Transverse colon (tissue), 4 donors: Measurements from ENCODE around the gene C14orf180. TPM values are rescaled to one million over a fixed set of nuclear protein-coding genes. Genes with fewer than 3 reads are reported as not detected.

ENCODE experiments used
- DNase-seq: peaks from one replicate; pipeline ENCODE4 v3.0.0-alpha.2; 2019
- H3K27ac ChIP-seq, 4 donors: fragments of 200-600 bp; sonication (generic); 2 replicates each; pipeline ENCODE4 v1.5.1; 2016 to 2018; ENCODE audit warnings: inconsistent platforms in 4 of 4
- H3K27me3 ChIP-seq: fragments of 200-600 bp; sonication (generic); 2 replicates; pipeline ENCODE4 v1.5.1; 2017; ENCODE audit warnings: inconsistent platforms
- H3K36me3 ChIP-seq, 4 donors: fragments of 200-600 bp; sonication (generic); 2 replicates each; pipeline ENCODE4 v1.5.1; 2017 to 2019; ENCODE audit warnings: inconsistent platforms in 4 of 4
- H3K4me1 ChIP-seq, 4 donors: fragments of 200-600 bp; sonication (generic); 2 replicates each; pipeline ENCODE4 v1.5.1; 2017 to 2020; ENCODE audit warnings: inconsistent platforms in 4 of 4
- H3K4me3 ChIP-seq, 4 donors: fragments of 200-600 bp; sonication (generic); 1 replicate in 1 of 4; 2 replicates in 3 of 4; pipeline versions ENCODE4 v1.5.1 to v1.6.1; 2017 to 2019; ENCODE audit warnings: inconsistent platforms in 4 of 4
- H3K9me3 ChIP-seq, 2 donors: fragments of 200-600 bp; sonication (generic); 2 replicates each; pipeline ENCODE4 v1.5.1; 2017 to 2019; ENCODE audit warnings: inconsistent platforms in 2 of 2
- CTCF ChIP-seq, 5 experiments: fragments of 200-600 bp in 3 of 5; fragments of 450-650 bp in 2 of 5; sonication (generic) in 3 of 5; IDR thresholded peaks; 1 replicate in 2 of 5; 2 replicates in 3 of 5; pipeline ENCODE4 v1.5.1; 2016 to 2017; ENCODE audit warnings: antibody characterized with exemption in 5 of 5, inconsistent platforms in 3 of 5, mild to moderate bottlenecking in 2 of 5, moderate library complexity in 1 of 5
- EP300 ChIP-seq: sonication (generic); formaldehyde crosslinking; IDR thresholded peaks from one replicate; pipeline ENCODE4 v1.6.1; 2017; ENCODE audit warnings: antibody characterized with exemption, low read depth
- POLR2A ChIP-seq: fragments of 450-650 bp; IDR thresholded peaks from one replicate; pipeline ENCODE4 v1.6.1; 2016; ENCODE audit warnings: antibody characterized with exemption, mild to moderate bottlenecking, moderate library complexity
- POLR2AphosphoS5 ChIP-seq, 3 donors: sonication (generic); formaldehyde crosslinking; IDR thresholded peaks; one replicate each; pipeline ENCODE4 v1.6.1; 2016; ENCODE audit warnings: antibody characterized with exemption in 3 of 3
- WGBS, 2 donors: methylation state at CpG; one replicate each; pipeline ENCODE4 v1.1.5; 2018; ENCODE audit warnings: low coverage in 1 of 2; 5-methylcytosine and 5-hydroxymethylcytosine counted together
- in situ Hi-C, 4 donors: fragments of 200-750 bp; cut with MboI; loops; one replicate each; pipeline versions ENCODE4 v1.15.0 to v1.15.1; 2017; ENCODE audit warnings: low sequenced_read_pairs in 3 of 4, low pct_ligation_motif_present in 1 of 4, low pct_unique_long_range_greater_than_20kb in 1 of 4
- intact Hi-C: fragments of 100-400 bp; cut with DNase I; formaldehyde crosslinking; loops from one replicate; pipeline ENCODE4 v1.15.1; 2023; ENCODE audit warnings: low total_unique reads
- total RNA-seq, 4 donors: library from RNA; depleted of rRNA; stranded (reverse); fragments of >200 nt; gene quantifications; one replicate each; pipeline ENCODE4 v1.1.0, GENCODE V29; 2016

Gene C14orf180
- total RNA-seq, 4 donors from 2014 or later, result 0.32 to 2.3 (median 1.1) TPM; not detected in 1

GRCh38 chr14:104542871-104543830 lies 36.4 kb upstream of the C14orf180 start:
- Histone ChIP-seq H3K27ac (no peak overlapping the region), H3K36me3 (no peaks in the 10 kb centered on the region), H3K27me3 (peaks cover 59% of the 10 kb centered on the region), H3K4me1 (no peaks in the 10 kb centered on the region), H3K9me3 (no peaks in the 10 kb centered on the region), H3K4me3 (no peak overlapping the region)
- WGBS, 2 donors, result 80 to 89% methylated on average over 1 to 16 of the region's 16 CpGs
- TF ChIP-seq EP300 (no peak), POLR2A (no peak), POLR2AphosphoS5 (IDR thresholded peaks at IDR 0.05) (no peak), CTCF (IDR thresholded peaks at IDR 0.05) (no peak)
- intact Hi-C loops, result no loop called here
- DNase-seq, result no peak
- in situ Hi-C loops, result no loop called here

GRCh38 chr14:104544362-104544961 lies 35.1 kb upstream of the C14orf180 start:
- intact Hi-C loops (no loop called here), in situ Hi-C loops (no loop called here)
- 63 to 64% methylated on average over 1 to 17 of the region's 17 CpGs for WGBS, 2 donors
- Histone ChIP-seq H3K4me1 (no peaks in the 10 kb centered on the region), H3K4me3 (no peak overlapping the region), H3K27ac (no peak overlapping the region), H3K9me3 (no peaks in the 10 kb centered on the region), H3K36me3 (no peaks in the 10 kb centered on the region), H3K27me3 (peaks cover 67% of the 10 kb centered on the region)
- TF ChIP-seq POLR2A (no peak), EP300 (no peak), POLR2AphosphoS5 (IDR thresholded peaks at IDR 0.05) (no peak), CTCF (IDR thresholded peaks at IDR 0.05) (no peak)
- no peak for DNase-seq

- intact Hi-C loops (no loop called here), in situ Hi-C loops (no loop called here)
- H3K4me3 ChIP-seq, result no peak overlapping the region
- WGBS, 2 donors, result 65% methylated on average over 32 of the region's 32 CpGs; no CpG with 5 or more reads in 1 of the 2 donors
- H3K4me1 ChIP-seq, result no peaks in the 10 kb centered on the region
- TF ChIP-seq POLR2A (no peak), POLR2AphosphoS5 (IDR thresholded peaks at IDR 0.05) (no peak), CTCF (IDR thresholded peaks at IDR 0.05) (no peak), EP300 (no peak)
- DNase-seq, result no peak
- H3K27me3 ChIP-seq, result peaks cover 65% of the 10 kb centered on the region
- H3K27ac ChIP-seq, result no peak overlapping the region
- H3K36me3 ChIP-seq, result no peaks in the 10 kb centered on the region
- H3K9me3 ChIP-seq, result no peaks in the 10 kb centered on the region
These were observed 34.2 kb upstream of the C14orf180 start for GRCh38 chr14:104545151-104545941.
